IMR-90 (cell line): ENCODE results near the gene POU2AF2. TPM values are rescaled to one million over a fixed set of nuclear protein-coding genes. Genes with fewer than 3 reads are reported as not detected.
"Not testable (repeated sequence)": the region's sequence is repeated elsewhere in the genome, so short reads cannot be mapped to it uniquely, and the experiment has no call there.

Experiments
- ATAC-seq: fragments of 200-7000 bp; cut with Tn5 transposase; 2 replicates; pipeline ENCODE4 v1.9.1; 2020; ENCODE audit warnings: low read depth, mild to moderate bottlenecking, moderate library complexity
- BruUV-seq: library from RNA; stranded (reverse); fragments of 400-500 nt; replicated peaks from 2 replicates; lab custom pipeline; 2021; lab: Mats Ljungman, UMichigan
- CTCF ChIA-PET: fragments of 300-600 bp; formaldehyde crosslinking; extraction: SDS; loops from one replicate; lab custom pipeline; 2021; ENCODE audit warnings: antibody characterized with exemption; lab: Yijun Ruan, JAX
- POLR2A ChIA-PET: fragments of 300-600 bp; sonication (Branson Sonifier 250); formaldehyde crosslinking; loops from one replicate; lab custom pipeline; 2022; ENCODE audit warnings: antibody characterized with exemption; ENCODE audit not compliant: unreplicated experiment; lab: Charles Lee
- DNase-seq: peaks from one replicate; pipeline ENCODE4 v3.0.0; 2013
- H2AFZ ChIP-seq: replicated peaks from 2 replicates; pipeline ENCODE3; 2013; ENCODE audit warnings: low read length, mild to moderate bottlenecking; ENCODE audit not compliant: poor library complexity
- H2AK5ac ChIP-seq: 2 replicates; pipeline ENCODE4 v1.6.1; 2013; ENCODE audit warnings: low read depth, low read length, inconsistent platforms
- H2AK9ac ChIP-seq: replicated peaks from 2 replicates; pipeline ENCODE3; 2013; ENCODE audit warnings: mild to moderate bottlenecking, low read depth, low read length, moderate library complexity; ENCODE audit not compliant: poor library complexity
- H2BK120ac ChIP-seq: 2 replicates; pipeline ENCODE4 v1.6.1; 2013; ENCODE audit warnings: low read depth, low read length, inconsistent platforms
- H2BK15ac ChIP-seq: 3 replicates; pipeline ENCODE4 v1.6.1; 2013; ENCODE audit warnings: low read depth, low read length, inconsistent platforms
- H2BK20ac ChIP-seq: 2 replicates; pipeline ENCODE4 v1.6.1; 2013; ENCODE audit warnings: low read depth, mild to moderate bottlenecking, inconsistent platforms, low read length, moderate library complexity
- H2BK5ac ChIP-seq: 2 replicates; pipeline ENCODE4 v1.6.1; 2013; ENCODE audit warnings: mild to moderate bottlenecking, low read depth, low read length, inconsistent platforms; ENCODE audit not compliant: poor library complexity, severe bottlenecking
- H3K14ac ChIP-seq: replicated peaks from 2 replicates; pipeline ENCODE4 v1.6.1; 2013; ENCODE audit warnings: low read depth, low read length, inconsistent platforms
- H3K18ac ChIP-seq: 2 replicates; pipeline ENCODE4 v1.6.1; 2013; ENCODE audit warnings: low read depth, low read length, control low read depth
- H3K23ac ChIP-seq: 2 replicates; pipeline ENCODE4 v1.6.1; 2013; ENCODE audit warnings: low read depth, low read length, inconsistent platforms
- H3K27ac ChIP-seq: 2 replicates; pipeline ENCODE4 v1.5.1; 2013; ENCODE audit warnings: mild to moderate bottlenecking, control low read depth, low read length; ENCODE audit not compliant: insufficient read depth
- H3K27me3 ChIP-seq: 2 replicates; pipeline ENCODE4 v1.6.1; 2013; ENCODE audit warnings: low read length; ENCODE audit not compliant: control insufficient read depth, insufficient read depth
- H3K36me3 ChIP-seq: 2 replicates; pipeline ENCODE4 v1.6.1; 2013; ENCODE audit warnings: low read length, mixed read lengths; ENCODE audit not compliant: control insufficient read depth, insufficient read depth
- H3K4ac ChIP-seq: 2 replicates; pipeline ENCODE4 v1.6.1; 2013; ENCODE audit warnings: low read depth, low read length, inconsistent platforms
- H3K4me1 ChIP-seq: 2 replicates; pipeline ENCODE4 v1.6.1; 2013; ENCODE audit warnings: low read length, mixed read lengths; ENCODE audit not compliant: control insufficient read depth, insufficient read depth
- H3K4me2 ChIP-seq: 2 replicates; pipeline ENCODE4 v1.6.1; 2013; ENCODE audit warnings: low read depth, mild to moderate bottlenecking, control low read depth, low read length, moderate library complexity
- H3K4me3 ChIP-seq: 2 replicates; pipeline ENCODE4 v1.5.1; 2013; ENCODE audit warnings: low read depth, mild to moderate bottlenecking, control low read depth, low read length, moderate library complexity; ENCODE audit not compliant: insufficient read depth
- H3K56ac ChIP-seq: 2 replicates; pipeline ENCODE4 v1.6.1; 2013; ENCODE audit warnings: low read length, inconsistent platforms; ENCODE audit not compliant: insufficient read depth; ENCODE audit errors: extremely low read depth
- H3K79me1 ChIP-seq, 2 experiments: 2 replicates each; pipeline ENCODE4 v1.6.1; 2013; ENCODE audit warnings: low read length in 2 of 2, inconsistent platforms in 1 of 2, low read depth in 1 of 2
- H3K9ac ChIP-seq: 2 replicates; pipeline ENCODE4 v1.6.1; 2013; ENCODE audit warnings: low read depth, low read length, control low read depth
- H3K9me1 ChIP-seq: 2 replicates; pipeline ENCODE4 v1.6.1; 2013; ENCODE audit warnings: low read length, inconsistent platforms; ENCODE audit not compliant: insufficient read depth
- H3K9me3 ChIP-seq: 2 replicates; pipeline ENCODE4 v1.6.1; 2013; ENCODE audit warnings: low read length; ENCODE audit not compliant: control insufficient read depth, insufficient read depth
- H4K20me1 ChIP-seq: 2 replicates; pipeline ENCODE4 v1.6.1; 2013; ENCODE audit warnings: low read length, inconsistent platforms; ENCODE audit not compliant: insufficient read depth
- H4K5ac ChIP-seq: 2 replicates; pipeline ENCODE4 v1.6.1; 2013; ENCODE audit warnings: mild to moderate bottlenecking, low read depth, low read length, control low read depth
- H4K8ac ChIP-seq, 2 experiments: 2 replicates each; pipeline ENCODE4 v1.6.1; 2013; ENCODE audit warnings: low read depth in 2 of 2, low read length in 2 of 2, control low read depth in 1 of 2, inconsistent platforms in 1 of 2
- H4K91ac ChIP-seq: 2 replicates; pipeline ENCODE4 v1.6.1; 2013; ENCODE audit warnings: low read depth, low read length, inconsistent platforms; ENCODE audit not compliant: insufficient read depth
- WGBS, 2 experiments: methylation state at CpG; one replicate each; pipeline versions ENCODE4 v1.1.5 to v1.1.7; 2013; ENCODE audit warnings: missing lambda C conversion rate in 2 of 2; ENCODE audit not compliant: insufficient read length in 1 of 2; ENCODE audit errors: extremely low coverage in 2 of 2; 5-methylcytosine and 5-hydroxymethylcytosine counted together
- dilution Hi-C: fragments of 300-500 bp; cut with HindIII; formaldehyde crosslinking; loops from one replicate; pipeline ENCODE4 v1.14.3; 2018; ENCODE audit warnings: low sequenced_read_pairs; ENCODE audit not compliant: unreplicated experiment
- in situ Hi-C: fragments of 300-500 bp; cut with MboI; formaldehyde crosslinking; loops from 3 replicates; pipeline ENCODE4 v1.14.3; 2019; ENCODE audit warnings: low sequenced_read_pairs, inconsistent platforms, mixed read lengths
- intact Hi-C: fragments of 100-400 bp; cut with micrococcal nuclease; formaldehyde crosslinking; loops from 2 replicates; pipeline ENCODE4 v1.10.0; 2022
- polyA plus RNA-seq, 3 experiments: library from polyadenylated mRNA; depleted of rRNA; stranded (reverse); fragments of >200 nt; gene quantifications; 2 replicates each; pipeline ENCODE4 v1.2.3, GENCODE V29; 2012; ENCODE audit warnings: low replicate concordance in 1 of 3
- total RNA-seq: library from RNA; depleted of rRNA; stranded (reverse); fragments of >200 nt; gene quantifications from 2 replicates; pipeline ENCODE4 v1.2.3, GENCODE V29; 2012

POU2AF2 gene
- total and polyA plus RNA-seq, 2 of the 4 experiments (the other 2 are of a cell fraction): not detected

DNA sequence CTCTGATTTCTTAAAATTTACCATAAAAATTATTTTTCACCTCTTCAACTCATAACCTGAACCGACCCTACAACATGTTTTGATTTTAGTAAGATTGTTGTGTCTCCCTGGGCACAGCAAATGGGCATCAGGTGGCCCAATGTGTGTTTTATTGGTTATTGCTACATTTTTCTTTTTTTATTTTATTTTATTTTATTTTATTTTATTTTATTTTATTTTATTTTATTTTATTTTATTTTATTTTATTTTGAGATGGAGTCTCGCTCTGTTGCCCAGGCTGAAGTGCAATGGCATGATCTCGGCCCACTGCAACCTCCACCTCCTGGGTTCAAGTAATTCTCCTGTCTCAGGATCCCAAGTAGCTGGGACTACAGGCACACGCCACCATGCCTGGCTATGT is 22.8 kb downstream of the POU2AF2 start:
- H4K91ac ChIP-seq, H3K4ac ChIP-seq, H2BK20ac ChIP-seq, POLR2A ChIA-PET, H3K56ac ChIP-seq, H3K23ac ChIP-seq, H2BK5ac ChIP-seq, H3K4me3 ChIP-seq, H3K4me2 ChIP-seq, H2AK5ac ChIP-seq, H4K20me1 ChIP-seq, H3K18ac ChIP-seq, H2AFZ ChIP-seq, H3K9me3 ChIP-seq, in situ Hi-C loops, H4K5ac ChIP-seq, H3K9ac ChIP-seq, H2BK15ac ChIP-seq, H3K14ac ChIP-seq, ATAC-seq, BruUV-seq, dilution Hi-C loops, intact Hi-C loops, H3K27ac ChIP-seq, H4K8ac ChIP-seq, H3K4me1 ChIP-seq, H3K36me3 ChIP-seq, DNase-seq, H3K79me1 ChIP-seq, H3K9me1 ChIP-seq, H2AK9ac ChIP-seq, H2BK120ac ChIP-seq: not testable (repeated sequence)
- peaks cover 22% of the 10 kb centered on the region for H3K27me3 ChIP-seq
- no CpG with 5 or more reads among the region's 4 CpGs for WGBS, 2 experiments
- CTCF ChIA-PET: interaction anchor here (0.7 kb wide), 1 partner anchor 131 kb away, joined by 4 read pairs; no protein-coding TSS in a partner anchor
